GM12865 (cell line): ENCODE measurements around the gene PDP2.

Experiments used
- DNase-seq: peaks from one replicate; pipeline ENCODE4 v3.0.0; 2010; ENCODE audit warnings: low read depth
- H3K4me3 ChIP-seq: 2 replicates; pipeline ENCODE4 v1.5.1; 2011; ENCODE audit warnings: mild to moderate bottlenecking, low read depth, low read length, control low read depth
- TF ChIP-seq, protein P1 (sequence below): IDR thresholded peaks from 2 replicates; pipeline ENCODE4 v1.5.1; 2011; ENCODE audit warnings: low read length, control low read depth, low read depth, inconsistent platforms; ENCODE audit not compliant: insufficient read depth; ENCODE audit errors: missing control alignments

The PDP2 gene

GRCh38 chr16:66913081-66913480 is 32.8 kb downstream of the PDP2 start:
- no peak for DNase-seq
- H3K4me3 ChIP-seq, result no peak overlapping the region
- TF ChIP-seq, protein P1, sequence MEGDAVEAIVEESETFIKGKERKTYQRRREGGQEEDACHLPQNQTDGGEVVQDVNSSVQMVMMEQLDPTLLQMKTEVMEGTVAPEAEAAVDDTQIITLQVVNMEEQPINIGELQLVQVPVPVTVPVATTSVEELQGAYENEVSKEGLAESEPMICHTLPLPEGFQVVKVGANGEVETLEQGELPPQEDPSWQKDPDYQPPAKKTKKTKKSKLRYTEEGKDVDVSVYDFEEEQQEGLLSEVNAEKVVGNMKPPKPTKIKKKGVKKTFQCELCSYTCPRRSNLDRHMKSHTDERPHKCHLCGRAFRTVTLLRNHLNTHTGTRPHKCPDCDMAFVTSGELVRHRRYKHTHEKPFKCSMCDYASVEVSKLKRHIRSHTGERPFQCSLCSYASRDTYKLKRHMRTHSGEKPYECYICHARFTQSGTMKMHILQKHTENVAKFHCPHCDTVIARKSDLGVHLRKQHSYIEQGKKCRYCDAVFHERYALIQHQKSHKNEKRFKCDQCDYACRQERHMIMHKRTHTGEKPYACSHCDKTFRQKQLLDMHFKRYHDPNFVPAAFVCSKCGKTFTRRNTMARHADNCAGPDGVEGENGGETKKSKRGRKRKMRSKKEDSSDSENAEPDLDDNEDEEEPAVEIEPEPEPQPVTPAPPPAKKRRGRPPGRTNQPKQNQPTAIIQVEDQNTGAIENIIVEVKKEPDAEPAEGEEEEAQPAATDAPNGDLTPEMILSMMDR, result no peak

GRCh38 chr16:66913711-66914110 is 33.4 kb downstream of the PDP2 start:
- TF ChIP-seq, protein P1, result no peak
- no peak for DNase-seq
- H3K4me3 ChIP-seq, result no peak overlapping the region

DNA sequence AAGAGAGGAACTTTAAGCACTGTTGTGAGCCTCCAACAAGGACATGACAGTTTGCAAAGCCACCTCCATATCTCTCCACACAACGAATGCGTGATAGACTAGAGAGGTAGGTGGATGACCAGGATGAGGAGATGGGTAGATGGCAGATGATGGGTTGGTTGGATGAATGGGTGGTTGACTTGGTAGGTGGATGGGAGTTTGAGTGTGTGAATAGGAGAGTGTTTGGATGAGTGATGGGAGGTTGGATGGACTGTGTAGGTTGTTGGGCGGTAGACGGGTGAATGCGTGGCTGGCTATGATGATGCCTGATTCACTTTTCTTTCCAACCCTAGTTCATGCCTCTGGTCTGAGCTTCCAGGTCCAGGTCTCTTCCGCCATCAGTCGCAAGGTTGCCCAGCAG is 34.2 kb downstream of the PDP2 start:
- H3K4me3 ChIP-seq, result no peak overlapping the region
- TF ChIP-seq, protein P1, result no peak
- DNase-seq, result no peak

DNA sequence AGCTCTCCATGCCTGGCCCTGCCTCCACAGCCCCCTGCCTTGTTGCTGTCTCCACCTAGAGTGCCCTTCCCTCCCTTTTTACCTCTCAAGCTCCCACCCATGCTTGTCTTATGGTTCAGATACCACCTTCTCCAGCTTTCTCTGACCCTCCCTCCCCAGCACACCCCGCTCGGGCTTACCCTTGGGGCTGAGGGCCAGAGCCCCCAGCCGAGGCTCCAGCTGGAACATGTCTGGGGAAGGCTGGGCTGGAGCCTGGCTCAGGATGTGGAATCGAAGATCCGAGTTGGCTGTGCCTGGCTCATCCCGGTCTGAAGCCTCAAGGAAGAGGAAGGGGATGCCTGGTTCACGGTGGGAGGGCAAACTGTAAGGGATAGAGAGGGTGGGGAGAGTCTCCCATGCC is 34.7 kb downstream of the PDP2 start:
- no peak overlapping the region for H3K4me3 ChIP-seq
- TF ChIP-seq, protein P1, result no peak
- no peak for DNase-seq

DNA sequence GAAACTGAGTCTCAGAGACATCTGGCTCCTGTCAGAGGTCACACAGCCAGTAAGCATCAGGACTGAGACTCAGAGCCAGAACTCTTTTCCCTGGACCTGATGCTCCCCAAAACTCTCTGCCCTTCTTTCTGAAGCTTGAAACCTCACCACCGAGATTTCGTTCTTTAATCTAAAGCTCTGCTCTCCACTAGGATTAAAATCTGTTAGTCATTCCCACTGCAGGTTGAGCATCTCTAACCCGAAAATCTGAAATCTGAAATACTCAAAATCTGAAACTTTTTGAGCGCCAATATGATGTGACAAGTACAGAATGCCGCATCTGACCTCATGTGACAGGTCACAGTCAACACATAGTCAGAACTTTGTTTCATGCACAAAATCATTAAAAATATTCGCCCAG is 36.2 kb downstream of the PDP2 start:
- TF ChIP-seq, protein P1, result no peak
- H3K4me3 ChIP-seq, result no peak overlapping the region
- DNase-seq, result no peak

DNA sequence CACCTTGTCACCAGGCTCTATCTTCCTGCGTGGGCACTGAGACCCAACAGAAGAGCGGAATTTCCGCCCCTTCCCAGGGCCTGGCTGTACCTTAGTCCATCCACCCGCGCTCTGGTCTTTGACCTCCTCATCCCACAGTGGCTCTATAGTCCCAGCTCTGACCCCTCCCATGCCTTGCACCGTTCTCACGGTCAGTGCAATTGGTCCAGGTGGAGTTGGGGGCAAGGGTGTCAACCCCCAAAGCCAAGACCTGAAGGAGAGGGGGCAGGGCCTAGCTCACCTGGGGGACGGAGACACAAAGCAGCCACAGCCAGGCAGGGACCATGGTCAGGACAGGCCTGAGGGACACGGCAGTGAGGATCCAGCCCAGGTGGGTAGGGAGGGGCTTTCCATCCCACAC is 37.4 kb downstream of the PDP2 start:
- DNase-seq, result no peak
- H3K4me3 ChIP-seq, result no peak overlapping the region
- TF ChIP-seq, protein P1, result no peak

- TF ChIP-seq, protein P1, result no peak
- DNase-seq, result no peak
- H3K4me3 ChIP-seq, result no peak overlapping the region
Measured at GRCh38 chr16:66918355-66918754, 38.0 kb downstream of the PDP2 start.
